Neuronal stem cell (in vitro differentiated cells): ENCODE results near the gene DBNDD2.

Experiments used
- DNase-seq: peaks from one replicate; pipeline ENCODE4 v3.0.0-alpha.2; 2013; ENCODE audit warnings: low spot score
- H2AFZ ChIP-seq: one replicate; pipeline ENCODE4 v1.6.1; 2013; ENCODE audit warnings: mild to moderate bottlenecking, low read length, inconsistent platforms
- H2AK5ac ChIP-seq: 2 replicates; pipeline ENCODE4 v1.6.1; 2013; ENCODE audit warnings: low read depth, mild to moderate bottlenecking, inconsistent platforms, low read length, moderate library complexity, mixed read lengths
- H2BK120ac ChIP-seq: 2 replicates; pipeline ENCODE4 v1.6.1; 2013; ENCODE audit warnings: low read depth, mild to moderate bottlenecking, inconsistent platforms, low read length, moderate library complexity, mixed read lengths
- H2BK12ac ChIP-seq: one replicate; pipeline ENCODE4 v1.6.1; 2013; ENCODE audit warnings: low read length, inconsistent platforms
- H2BK15ac ChIP-seq: 2 replicates; pipeline ENCODE4 v1.6.1; 2013; ENCODE audit warnings: mild to moderate bottlenecking, low read length, inconsistent platforms, mixed read lengths
- H2BK5ac ChIP-seq: one replicate; pipeline ENCODE4 v1.6.1; 2013; ENCODE audit warnings: inconsistent platforms, mild to moderate bottlenecking, low read length, moderate library complexity
- H3K14ac ChIP-seq: one replicate; pipeline ENCODE4 v1.6.1; 2013; ENCODE audit warnings: low read length, inconsistent platforms
- H3K18ac ChIP-seq: 2 replicates; pipeline ENCODE4 v1.6.1; 2013; ENCODE audit warnings: low read length, inconsistent platforms
- H3K23ac ChIP-seq: 2 replicates; pipeline ENCODE4 v1.6.1; 2013; ENCODE audit warnings: low read depth, mild to moderate bottlenecking, mixed read lengths, low read length, inconsistent platforms; ENCODE audit not compliant: poor library complexity
- H3K27ac ChIP-seq: replicated peaks from 3 replicates; pipeline ENCODE4 v1.5.1; 2013; ENCODE audit warnings: low read length, inconsistent platforms
- H3K27me3 ChIP-seq, 3 experiments: 2 replicates each; pipeline ENCODE4 v1.6.1; 2013; ENCODE audit warnings: low read length in 3 of 3, mild to moderate bottlenecking in 2 of 3, inconsistent platforms in 1 of 3, low read depth in 1 of 3, mixed read lengths in 1 of 3, moderate library complexity in 1 of 3; ENCODE audit not compliant: control insufficient read depth in 3 of 3, insufficient read depth in 3 of 3
- H3K36me3 ChIP-seq, 2 donors: replicated peaks in 1 of 2; 2 replicates each; pipeline ENCODE4 v1.6.1; 2013; ENCODE audit warnings: low read length in 2 of 2; ENCODE audit not compliant: control insufficient read depth in 2 of 2, insufficient read depth in 2 of 2
- H3K4ac ChIP-seq: 2 replicates; pipeline ENCODE4 v1.6.1; 2013; ENCODE audit warnings: inconsistent platforms, mild to moderate bottlenecking, low read length, moderate library complexity
- H3K4me1 ChIP-seq, 2 donors: 1 replicate in 1 of 2; 2 replicates in 1 of 2; pipeline ENCODE4 v1.6.1; 2013; ENCODE audit warnings: low read length in 2 of 2, low read depth in 1 of 2; ENCODE audit not compliant: control insufficient read depth in 2 of 2, insufficient read depth in 1 of 2
- H3K4me2 ChIP-seq: one replicate; pipeline ENCODE4 v1.6.1; 2013; ENCODE audit warnings: mild to moderate bottlenecking, low read length, inconsistent platforms; ENCODE audit not compliant: insufficient read depth, poor library complexity, severe bottlenecking
- H3K4me3 ChIP-seq, 2 donors: 2 replicates each; pipeline ENCODE4 v1.5.1; 2013; ENCODE audit warnings: low read length in 2 of 2, mild to moderate bottlenecking in 2 of 2, inconsistent platforms in 1 of 2, moderate library complexity in 1 of 2
- H3K79me1 ChIP-seq: one replicate; pipeline ENCODE4 v1.6.1; 2013; ENCODE audit warnings: low read depth, mild to moderate bottlenecking, inconsistent platforms, low read length, moderate library complexity
- H3K9ac ChIP-seq: one replicate; pipeline ENCODE4 v1.6.1; 2013; ENCODE audit warnings: mild to moderate bottlenecking, low read depth, low read length, inconsistent platforms; ENCODE audit not compliant: poor library complexity
- H3K9me3 ChIP-seq, 2 donors: replicated peaks in 1 of 2; 2 replicates each; pipeline versions ENCODE3 to v1.6.1; 2013; ENCODE audit warnings: low read length in 2 of 2, mild to moderate bottlenecking in 2 of 2, inconsistent platforms in 1 of 2, low read depth in 1 of 2, mixed read lengths in 1 of 2, moderate library complexity in 1 of 2; ENCODE audit not compliant: control insufficient read depth in 2 of 2, insufficient read depth in 1 of 2
- H4K8ac ChIP-seq: one replicate; pipeline ENCODE4 v1.6.1; 2013; ENCODE audit warnings: low read depth, mild to moderate bottlenecking, inconsistent platforms, low read length, moderate library complexity
- H4K91ac ChIP-seq: one replicate; pipeline ENCODE4 v1.6.1; 2013; ENCODE audit warnings: low read length, low read depth, mild to moderate bottlenecking, inconsistent platforms; ENCODE audit not compliant: poor library complexity
- whole genome bisulfite sequencing, 2 donors: extraction: QIAGEN DNeasy Blood & Tissue Kit; methylation state at CpG; one replicate each; pipeline ENCODE4 v1.1.7; 2013; ENCODE audit warnings: missing lambda C conversion rate in 2 of 2, mixed read lengths in 1 of 2; ENCODE audit not compliant: insufficient read length in 2 of 2, insufficient replicate concordance in 1 of 2; ENCODE audit errors: extremely low coverage in 2 of 2; 5-methylcytosine and 5-hydroxymethylcytosine counted together

The DBNDD2 gene

DNA sequence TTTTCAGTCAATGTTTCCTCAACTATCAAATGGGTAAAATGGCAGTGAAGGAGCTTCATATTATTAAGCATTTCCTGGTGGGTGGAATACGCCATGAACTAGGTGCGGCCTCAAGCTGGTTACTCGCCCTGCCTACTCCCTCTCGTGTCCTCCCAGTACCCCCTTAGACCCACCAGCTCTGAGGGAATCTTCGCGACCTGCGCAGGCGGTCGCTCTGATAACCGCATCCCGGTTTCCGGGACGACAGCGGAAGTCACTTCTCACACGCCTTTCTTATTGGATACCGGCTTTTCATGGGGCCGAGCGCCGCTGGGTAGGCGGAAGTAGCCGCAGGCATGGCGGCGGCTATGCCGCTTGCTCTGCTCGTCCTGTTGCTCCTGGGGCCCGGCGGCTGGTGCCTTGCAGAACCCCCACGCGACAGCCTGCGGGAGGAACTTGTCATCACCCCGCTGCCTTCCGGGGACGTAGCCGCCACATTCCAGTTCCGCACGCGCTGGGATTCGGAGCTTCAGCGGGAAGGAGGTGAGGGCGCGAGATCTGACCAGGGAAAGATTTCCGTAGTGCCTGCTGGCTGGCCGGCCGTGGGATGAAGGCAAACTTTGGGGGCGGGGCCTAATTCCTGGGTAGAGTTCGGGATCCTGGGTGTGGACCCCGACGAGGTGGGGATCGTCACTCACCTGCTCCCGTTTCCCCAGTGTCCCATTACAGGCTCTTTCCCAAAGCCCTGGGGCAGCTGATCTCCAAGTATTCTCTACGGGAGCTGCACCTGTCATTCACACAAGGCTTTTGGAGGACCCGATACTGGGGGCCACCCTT lies 7.9 kb downstream of the DBNDD2 start, which contains the start of gene PIGT:
PIGT (plus strand) TSS at position 320 of the 816 bp plus-strand sequence; CDS start at position 336, 16 bp downstream.
- H3K4ac ChIP-seq = no peak within 1 kb of the TSS
- peak; percentile 63 for DNase-seq
- no peak within 1 kb of the TSS for H3K27ac ChIP-seq
- peak within 1 kb of the TSS; percentile 85 to 97 for H3K4me3 ChIP-seq
- H3K27me3 ChIP-seq = no peaks in the 10 kb centered on the region
- H3K18ac ChIP-seq = peak within 1 kb of the TSS; percentile 44
- H3K79me1 ChIP-seq = peaks cover 7% of the 10 kb centered on the region
- no peak within 1 kb of the TSS for H4K91ac ChIP-seq
- peak within 1 kb of the TSS; percentile 96 for H3K9ac ChIP-seq
- peaks cover 18 to 41% of the 10 kb centered on the region in 2 donors for H3K36me3 ChIP-seq
- peak within 1 kb of the TSS; percentile 87 for H3K4me2 ChIP-seq
- no peak within 1 kb of the TSS for H2AK5ac ChIP-seq
- no peak within 1 kb of the TSS for H2BK120ac ChIP-seq
- H4K8ac ChIP-seq = no peak within 1 kb of the TSS
- H2BK12ac ChIP-seq = no peak within 1 kb of the TSS
- H2BK5ac ChIP-seq = no peak within 1 kb of the TSS
- no peak within 1 kb of the TSS for H2BK15ac ChIP-seq
- peak within 1 kb of the TSS; percentile 93 for H2AFZ ChIP-seq
- WGBS, 2 donors = no CpG with 5 or more reads among the region's 52 CpGs
- H3K4me1 ChIP-seq = peaks cover 3% of the 10 kb centered on the region in 2 donors
- peak within 1 kb of the TSS; percentile 97 for H3K23ac ChIP-seq
- no peaks in the 10 kb centered on the region for H3K9me3 ChIP-seq
- no peak within 1 kb of the TSS for H3K14ac ChIP-seq

GRCh38 chr20:45416917-45417316 lies 8.8 kb downstream of the DBNDD2 start:
- H2BK12ac ChIP-seq = no peak overlapping the region
- no peak overlapping the region for H3K4me2 ChIP-seq
- no peak overlapping the region for H4K8ac ChIP-seq
- WGBS, 2 donors = no CpG with 5 or more reads among the region's 2 CpGs
- H3K4me3 ChIP-seq = peak overlapping the region in 1 of 2 donors; percentile 85
- H2BK5ac ChIP-seq = no peak overlapping the region
- H2AK5ac ChIP-seq = no peak overlapping the region
- DNase-seq = no peak
- no peak overlapping the region for H2AFZ ChIP-seq
- H3K9ac ChIP-seq = no peak overlapping the region
- H4K91ac ChIP-seq = no peak overlapping the region
- peaks cover 22 to 43% of the 10 kb centered on the region in 2 donors for H3K36me3 ChIP-seq
- no peak overlapping the region for H3K18ac ChIP-seq
- peaks cover 3% of the 10 kb centered on the region in 2 donors for H3K4me1 ChIP-seq
- H3K23ac ChIP-seq = no peak overlapping the region
- H3K14ac ChIP-seq = no peak overlapping the region
- H2BK120ac ChIP-seq = no peak overlapping the region
- no peaks in the 10 kb centered on the region for H3K27me3 ChIP-seq
- no peak overlapping the region for H3K4ac ChIP-seq
- no peaks in the 10 kb centered on the region for H3K9me3 ChIP-seq
- peaks cover 7% of the 10 kb centered on the region for H3K79me1 ChIP-seq
- no peak overlapping the region for H2BK15ac ChIP-seq
- H3K27ac ChIP-seq = no peak overlapping the region

DNA sequence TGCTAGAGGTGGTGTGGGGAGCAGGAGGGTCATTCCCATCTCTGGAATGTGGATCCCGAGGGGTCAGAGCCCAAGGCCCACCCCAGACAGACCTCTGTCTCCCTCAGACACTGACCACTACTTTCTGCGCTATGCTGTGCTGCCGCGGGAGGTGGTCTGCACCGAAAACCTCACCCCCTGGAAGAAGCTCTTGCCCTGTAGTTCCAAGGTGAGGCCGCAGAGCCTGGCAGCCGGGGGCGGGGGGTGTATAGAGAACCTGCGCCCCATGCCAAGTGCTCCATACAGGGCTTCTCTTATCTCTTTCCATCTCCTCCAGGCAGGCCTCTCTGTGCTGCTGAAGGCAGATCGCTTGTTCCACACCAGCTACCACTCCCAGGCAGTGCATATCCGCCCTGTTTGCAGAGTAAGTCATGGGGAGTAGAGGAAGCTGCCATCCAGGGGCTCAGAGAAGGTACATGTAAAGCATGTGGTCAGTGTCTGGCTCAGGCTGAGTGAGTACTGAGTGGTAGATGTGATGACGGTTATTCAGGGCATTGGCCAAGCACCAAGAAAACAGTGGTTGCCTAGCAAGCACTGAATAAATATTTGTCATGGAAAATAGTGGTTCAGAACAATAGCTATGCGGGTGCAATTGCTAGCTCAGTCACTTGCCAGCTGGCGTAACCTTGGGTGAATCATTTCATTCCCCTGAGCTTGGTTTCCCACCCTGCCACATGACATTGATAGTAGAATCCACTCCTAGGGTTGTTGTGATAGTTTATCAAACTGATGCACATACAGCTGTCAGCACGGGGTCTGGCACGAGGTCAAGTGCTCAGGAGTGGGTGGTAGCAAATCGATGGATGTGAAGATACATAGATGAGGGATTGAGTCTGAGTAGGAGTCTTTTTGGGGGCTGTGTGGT lies 11.4 kb downstream of the DBNDD2 start:
- Histone ChIP-seq H3K4ac (no peak overlapping the region), H2BK120ac (no peak overlapping the region), H2BK5ac (no peak overlapping the region), H3K9me3 (no peaks in the 10 kb centered on the region), H3K36me3 (peaks cover 30 to 60% of the 10 kb centered on the region in 2 donors), H3K4me3 (no peak overlapping the region), H2AFZ (no peak overlapping the region), H2BK15ac (no peak overlapping the region), H3K9ac (no peak overlapping the region), H3K14ac (no peak overlapping the region), H3K4me1 (peaks cover 3% of the 10 kb centered on the region in 2 donors), H3K27me3 (no peaks in the 10 kb centered on the region), H3K79me1 (peaks cover 7% of the 10 kb centered on the region), H2BK12ac (no peak overlapping the region), H3K23ac (no peak overlapping the region), H3K27ac (no peak overlapping the region), H4K91ac (no peak overlapping the region), H4K8ac (no peak overlapping the region), H3K4me2 (no peak overlapping the region), H3K18ac (no peak overlapping the region), H2AK5ac (no peak overlapping the region)
- WGBS, 2 donors = no CpG with 5 or more reads among the region's 17 CpGs
- no peak for DNase-seq

DNA sequence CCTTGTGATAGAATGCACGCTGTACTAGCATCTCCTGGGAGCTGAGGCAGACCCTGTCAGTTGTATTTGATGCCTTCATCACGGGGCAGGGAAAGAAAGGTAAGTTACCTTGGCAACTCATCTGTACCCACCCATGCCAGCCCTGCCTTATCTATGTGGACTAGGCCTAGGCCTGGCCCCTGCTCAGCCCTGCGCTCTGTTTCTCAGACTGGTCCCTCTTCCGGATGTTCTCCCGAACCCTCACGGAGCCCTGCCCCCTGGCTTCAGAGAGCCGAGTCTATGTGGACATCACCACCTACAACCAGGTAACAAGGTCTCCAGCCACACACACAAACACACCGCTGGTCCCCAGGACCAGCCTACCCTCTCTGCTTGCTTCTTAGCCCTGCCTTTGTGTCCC lies 12.0 kb downstream of the DBNDD2 start:
- DNase-seq = no peak
- WGBS, 2 donors = no CpG with 5 or more reads among the region's 8 CpGs

More for the DNA sequence above, 12.0 kb downstream of the DBNDD2 start:
- no peak overlapping the region for H3K18ac ChIP-seq
- no peaks in the 10 kb centered on the region for H3K27me3 ChIP-seq
- peaks cover 30 to 65% of the 10 kb centered on the region in 2 donors for H3K36me3 ChIP-seq
- no peak overlapping the region for H2AFZ ChIP-seq
- H2BK5ac ChIP-seq = no peak overlapping the region
- H3K4me1 ChIP-seq = peaks cover 3% of the 10 kb centered on the region in 2 donors
- no peak overlapping the region for H2BK120ac ChIP-seq
- H4K91ac ChIP-seq = no peak overlapping the region
- H3K9me3 ChIP-seq = no peaks in the 10 kb centered on the region
- no peak overlapping the region for H2AK5ac ChIP-seq
- peaks cover 7% of the 10 kb centered on the region for H3K79me1 ChIP-seq
- H3K14ac ChIP-seq = no peak overlapping the region
- H3K4ac ChIP-seq = no peak overlapping the region
- no peak overlapping the region for H2BK15ac ChIP-seq
- H3K4me3 ChIP-seq = no peak overlapping the region
- H3K4me2 ChIP-seq = no peak overlapping the region
- no peak overlapping the region for H3K23ac ChIP-seq
- H2BK12ac ChIP-seq = no peak overlapping the region
- H4K8ac ChIP-seq = no peak overlapping the region
- H3K9ac ChIP-seq = peak overlapping the region; percentile 47
- H3K27ac ChIP-seq = no peak overlapping the region
